ENCODE data around the gene DCTPP1. TPM values are rescaled to one million over a fixed set of nuclear protein-coding genes. Genes with fewer than 3 reads are reported as not detected.

Gene DCTPP1
- total and polyA plus RNA-seq, 9 of the 15 experiments (the other 6 are each of a cell fraction or from before 2014, with no cell fraction given), result 45.0 to 132 (median 80.6) TPM

DNA sequence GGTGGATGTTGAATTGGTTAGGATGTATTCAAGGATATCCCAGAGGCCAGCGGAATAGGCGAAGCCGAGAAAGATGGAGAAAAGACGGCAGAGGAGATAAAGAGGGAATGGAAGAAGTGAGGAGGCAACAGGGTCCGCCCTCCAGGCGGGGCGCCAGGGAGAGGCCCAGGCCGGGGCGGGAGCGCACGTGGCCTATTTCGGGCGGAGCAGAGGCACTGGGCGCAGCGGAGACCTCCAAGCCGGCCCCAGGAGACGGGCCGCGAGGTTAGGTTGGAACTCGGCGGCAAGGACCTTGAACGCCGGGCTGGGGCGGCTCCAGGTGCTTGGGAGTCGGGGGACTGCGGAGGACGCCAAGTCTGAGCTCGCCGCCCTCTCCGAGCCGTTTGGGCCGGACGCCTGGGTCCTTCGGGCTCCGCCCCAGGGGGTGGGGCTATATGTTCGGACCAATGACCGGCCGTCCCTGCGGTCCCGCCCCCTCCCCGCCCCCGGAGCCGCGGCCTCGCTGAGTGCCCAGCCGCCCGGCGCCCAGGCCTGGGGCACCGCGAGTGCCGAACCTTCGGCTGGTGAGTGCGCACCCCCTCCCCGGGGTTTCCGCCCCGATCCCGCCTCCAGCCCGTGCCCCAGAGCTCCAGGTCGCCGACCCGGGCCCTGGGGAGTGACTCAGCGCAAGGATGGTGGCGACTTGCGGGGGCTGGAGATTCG is 22.6 kb downstream of the DCTPP1 start, which contains the start of gene ZNF771 (continued):
- TF ChIP-seq, protein P1, sequence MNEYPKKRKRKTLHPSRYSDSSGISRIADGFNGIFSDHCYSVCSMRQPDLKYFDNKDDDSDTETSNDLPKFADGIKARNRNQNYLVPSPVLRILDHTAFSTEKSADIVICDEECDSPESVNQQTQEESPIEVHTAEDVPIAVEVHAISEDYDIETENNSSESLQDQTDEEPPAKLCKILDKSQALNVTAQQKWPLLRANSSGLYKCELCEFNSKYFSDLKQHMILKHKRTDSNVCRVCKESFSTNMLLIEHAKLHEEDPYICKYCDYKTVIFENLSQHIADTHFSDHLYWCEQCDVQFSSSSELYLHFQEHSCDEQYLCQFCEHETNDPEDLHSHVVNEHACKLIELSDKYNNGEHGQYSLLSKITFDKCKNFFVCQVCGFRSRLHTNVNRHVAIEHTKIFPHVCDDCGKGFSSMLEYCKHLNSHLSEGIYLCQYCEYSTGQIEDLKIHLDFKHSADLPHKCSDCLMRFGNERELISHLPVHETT (CRISPR knock-in tag; conservative IDR thresholded peaks at IDR 0.05 in 1 of 2, IDR thresholded peaks at IDR 0.05 in 1 of 2), result no peak
- no peak for TF ChIP-seq CREBBP (IDR thresholded peaks at IDR 0.05; ENCODE audit: low read depth, low read length)
- TF ChIP-seq, protein P2, sequence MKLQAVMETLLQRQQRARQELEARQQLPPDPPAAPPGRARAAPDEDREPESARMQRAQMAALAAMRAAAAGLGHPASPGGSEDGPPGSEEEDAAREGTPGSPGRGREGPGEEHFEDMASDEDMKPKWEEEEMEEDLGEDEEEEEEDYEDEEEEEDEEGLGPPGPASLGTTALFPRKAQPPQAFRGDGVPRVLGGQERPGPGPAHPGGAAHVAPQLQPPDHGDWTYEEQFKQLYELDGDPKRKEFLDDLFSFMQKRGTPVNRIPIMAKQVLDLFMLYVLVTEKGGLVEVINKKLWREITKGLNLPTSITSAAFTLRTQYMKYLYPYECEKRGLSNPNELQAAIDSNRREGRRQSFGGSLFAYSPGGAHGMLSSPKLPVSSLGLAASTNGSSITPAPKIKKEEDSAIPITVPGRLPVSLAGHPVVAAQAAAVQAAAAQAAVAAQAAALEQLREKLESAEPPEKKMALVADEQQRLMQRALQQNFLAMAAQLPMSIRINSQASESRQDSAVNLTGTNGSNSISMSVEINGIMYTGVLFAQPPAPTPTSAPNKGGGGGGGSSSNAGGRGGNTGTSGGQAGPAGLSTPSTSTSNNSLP (IDR thresholded peaks at IDR 0.05; ENCODE audit: borderline replicate concordance, low read depth, low read length), result no peak
- peak; percentile 55 to 61 for TF ChIP-seq NRF1 (conservative IDR thresholded peaks at IDR 0.05 in 1 of 2, IDR thresholded peaks at IDR 0.05 in 1 of 2)
- TF ChIP-seq TCFL5 (CRISPR knock-in tag; conservative IDR thresholded peaks at IDR 0.05), result no peak
- TF ChIP-seq PYGO2 (tag; IDR thresholded peaks at IDR 0.05), result no peak
- no peak for TF ChIP-seq ZNF212 (CRISPR knock-in tag; IDR thresholded peaks at IDR 0.05)
- peak; percentile 58 for TF ChIP-seq SMARCE1 (IDR thresholded peaks at IDR 0.05)
- TF ChIP-seq, protein P3, sequence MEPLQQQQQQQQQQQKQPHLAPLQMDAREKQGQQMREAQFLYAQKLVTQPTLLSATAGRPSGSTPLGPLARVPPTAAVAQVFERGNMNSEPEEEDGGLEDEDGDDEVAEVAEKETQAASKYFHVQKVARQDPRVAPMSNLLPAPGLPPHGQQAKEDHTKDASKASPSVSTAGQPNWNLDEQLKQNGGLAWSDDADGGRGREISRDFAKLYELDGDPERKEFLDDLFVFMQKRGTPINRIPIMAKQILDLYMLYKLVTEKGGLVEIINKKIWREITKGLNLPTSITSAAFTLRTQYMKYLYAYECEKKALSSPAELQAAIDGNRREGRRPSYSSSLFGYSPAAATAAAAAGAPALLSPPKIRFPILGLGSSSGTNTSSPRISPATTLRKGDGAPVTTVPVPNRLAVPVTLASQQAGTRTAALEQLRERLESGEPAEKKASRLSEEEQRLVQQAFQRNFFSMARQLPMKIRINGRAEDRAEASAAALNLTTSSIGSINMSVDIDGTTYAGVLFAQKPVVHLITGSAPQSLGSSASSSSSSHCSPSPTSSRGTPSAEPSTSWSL (CRISPR knock-in tag; IDR thresholded peaks at IDR 0.05; ENCODE audit: borderline replicate concordance), result no peak
- no peak for TF ChIP-seq ZNF408 (CRISPR knock-in tag; IDR thresholded peaks at IDR 0.05; ENCODE audit: low read depth)
- peak; percentile 55; the same call in 1 of the 2 replicates for TF ChIP-seq GTF2E2 (tag; IDR thresholded peaks at IDR 0.05)
- TF ChIP-seq, protein P4, sequence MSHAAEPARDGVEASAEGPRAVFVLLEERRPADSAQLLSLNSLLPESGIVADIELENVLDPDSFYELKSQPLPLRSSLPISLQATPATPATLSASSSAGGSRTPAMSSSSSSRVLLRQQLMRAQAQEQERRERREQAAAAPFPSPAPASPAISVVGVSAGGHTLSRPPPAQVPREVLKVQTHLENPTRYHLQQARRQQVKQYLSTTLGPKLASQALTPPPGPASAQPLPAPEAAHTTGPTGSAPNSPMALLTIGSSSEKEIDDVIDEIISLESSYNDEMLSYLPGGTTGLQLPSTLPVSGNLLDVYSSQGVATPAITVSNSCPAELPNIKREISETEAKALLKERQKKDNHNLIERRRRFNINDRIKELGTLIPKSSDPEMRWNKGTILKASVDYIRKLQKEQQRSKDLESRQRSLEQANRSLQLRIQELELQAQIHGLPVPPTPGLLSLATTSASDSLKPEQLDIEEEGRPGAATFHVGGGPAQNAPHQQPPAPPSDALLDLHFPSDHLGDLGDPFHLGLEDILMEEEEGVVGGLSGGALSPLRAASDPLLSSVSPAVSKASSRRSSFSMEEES (CRISPR knock-in tag; IDR thresholded peaks at IDR 0.05), result no peak
- TF ChIP-seq RFX7 (CRISPR knock-in tag; IDR thresholded peaks at IDR 0.05), result no peak
- TF ChIP-seq PHTF2 (CRISPR knock-in tag; IDR thresholded peaks at IDR 0.05), result no peak
- no peak for TF ChIP-seq NCOR1 (IDR thresholded peaks at IDR 0.05)
- no peak for TF ChIP-seq NFXL1 (CRISPR knock-in tag; IDR thresholded peaks at IDR 0.05)
- no peak for TF ChIP-seq NR3C1 (CRISPR knock-in tag; IDR thresholded peaks at IDR 0.05)
- TF ChIP-seq, protein P5, sequence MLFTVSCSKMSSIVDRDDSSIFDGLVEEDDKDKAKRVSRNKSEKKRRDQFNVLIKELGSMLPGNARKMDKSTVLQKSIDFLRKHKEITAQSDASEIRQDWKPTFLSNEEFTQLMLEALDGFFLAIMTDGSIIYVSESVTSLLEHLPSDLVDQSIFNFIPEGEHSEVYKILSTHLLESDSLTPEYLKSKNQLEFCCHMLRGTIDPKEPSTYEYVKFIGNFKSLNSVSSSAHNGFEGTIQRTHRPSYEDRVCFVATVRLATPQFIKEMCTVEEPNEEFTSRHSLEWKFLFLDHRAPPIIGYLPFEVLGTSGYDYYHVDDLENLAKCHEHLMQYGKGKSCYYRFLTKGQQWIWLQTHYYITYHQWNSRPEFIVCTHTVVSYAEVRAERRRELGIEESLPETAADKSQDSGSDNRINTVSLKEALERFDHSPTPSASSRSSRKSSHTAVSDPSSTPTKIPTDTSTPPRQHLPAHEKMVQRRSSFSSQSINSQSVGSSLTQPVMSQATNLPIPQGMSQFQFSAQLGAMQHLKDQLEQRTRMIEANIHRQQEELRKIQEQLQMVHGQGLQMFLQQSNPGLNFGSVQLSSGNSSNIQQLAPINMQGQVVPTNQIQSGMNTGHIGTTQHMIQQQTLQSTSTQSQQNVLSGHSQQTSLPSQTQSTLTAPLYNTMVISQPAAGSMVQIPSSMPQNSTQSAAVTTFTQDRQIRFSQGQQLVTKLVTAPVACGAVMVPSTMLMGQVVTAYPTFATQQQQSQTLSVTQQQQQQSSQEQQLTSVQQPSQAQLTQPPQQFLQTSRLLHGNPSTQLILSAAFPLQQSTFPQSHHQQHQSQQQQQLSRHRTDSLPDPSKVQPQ (CRISPR knock-in tag; IDR thresholded peaks at IDR 0.05; ENCODE audit: borderline replicate concordance), result no peak

Measured in K562 (cell line).